Left forelimb (tissue), 1 donor: ENCODE measurements around the gene LRRC4C.
"Not testable (repeated sequence)": the region's sequence is repeated elsewhere in the genome, so short reads cannot be mapped to it uniquely, and the experiment has no call there.

Source experiments
- DNase-seq: peaks from one replicate; pipeline ENCODE4 v3.0.0-alpha.2; 2018; ENCODE audit warnings: low spot score

The LRRC4C gene

GRCh38 chr11:40688369-40688768, 771.1 kb downstream of the LRRC4C start:
- no peak for DNase-seq

DNA sequence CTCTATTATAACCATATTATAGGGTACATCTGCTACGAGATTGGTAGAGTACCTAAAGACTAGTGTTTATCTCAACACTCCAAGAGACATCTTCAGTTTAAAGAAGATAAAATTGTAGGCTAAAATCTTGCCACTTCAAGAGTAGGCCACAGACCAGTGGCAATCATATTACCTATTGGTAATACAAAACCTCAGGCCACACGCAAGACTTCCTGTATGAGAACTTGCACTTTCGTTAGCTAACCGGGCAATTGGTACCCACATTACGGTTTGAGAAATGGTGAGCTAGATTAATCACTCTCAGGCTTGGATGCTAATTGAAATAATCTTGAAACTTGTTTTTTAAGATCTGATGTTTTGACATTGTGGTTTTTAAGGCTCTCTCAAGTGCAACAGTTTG, 772.7 kb downstream of the LRRC4C start:
- no peak for DNase-seq

DNA sequence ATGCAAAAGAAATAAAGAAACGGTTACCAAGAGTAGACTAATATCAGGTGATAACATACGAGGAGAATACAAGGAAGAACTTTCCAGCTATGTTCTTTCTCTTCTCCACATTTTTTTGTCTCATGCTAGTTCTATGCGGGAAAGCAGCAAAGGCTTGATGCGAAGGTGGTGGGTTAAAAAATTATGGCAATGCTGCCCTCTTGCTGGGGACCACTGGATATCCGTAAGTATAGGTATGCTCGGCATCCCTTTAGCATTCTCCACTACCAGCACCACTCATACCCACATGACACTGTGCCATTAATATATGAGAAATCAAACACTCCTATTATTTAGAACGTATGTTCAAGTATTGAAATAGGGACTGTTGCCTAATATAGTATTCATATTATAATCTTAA, 776.4 kb downstream of the LRRC4C start:
- no peak for DNase-seq

DNA sequence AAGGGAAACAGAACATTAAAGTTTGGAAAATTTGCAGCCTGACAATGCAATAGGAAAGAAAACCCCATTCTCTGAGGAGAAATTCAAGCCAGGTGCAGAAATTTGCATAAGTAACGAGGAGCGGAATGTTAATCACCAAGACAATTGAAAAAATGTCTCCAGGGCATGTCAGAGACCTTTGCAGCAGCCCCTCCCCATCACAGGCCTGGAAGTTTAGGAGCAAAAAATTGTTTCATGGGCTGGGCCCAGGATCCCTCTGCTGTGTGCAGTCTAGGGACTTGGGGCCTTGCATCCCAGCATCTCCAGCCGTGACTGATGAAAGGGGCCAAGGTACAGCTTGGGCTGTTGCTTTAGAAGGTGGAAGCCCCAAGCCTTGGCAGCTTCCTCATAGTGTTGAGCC, 780.2 kb downstream of the LRRC4C start:
- no peak for DNase-seq

GRCh38 chr11:40647295-40647694, 812.2 kb downstream of the LRRC4C start:
- DNase-seq, result no peak

- no peak for DNase-seq
Measured at GRCh38 chr11:40642284-40642683, 817.2 kb downstream of the LRRC4C start.

DNA sequence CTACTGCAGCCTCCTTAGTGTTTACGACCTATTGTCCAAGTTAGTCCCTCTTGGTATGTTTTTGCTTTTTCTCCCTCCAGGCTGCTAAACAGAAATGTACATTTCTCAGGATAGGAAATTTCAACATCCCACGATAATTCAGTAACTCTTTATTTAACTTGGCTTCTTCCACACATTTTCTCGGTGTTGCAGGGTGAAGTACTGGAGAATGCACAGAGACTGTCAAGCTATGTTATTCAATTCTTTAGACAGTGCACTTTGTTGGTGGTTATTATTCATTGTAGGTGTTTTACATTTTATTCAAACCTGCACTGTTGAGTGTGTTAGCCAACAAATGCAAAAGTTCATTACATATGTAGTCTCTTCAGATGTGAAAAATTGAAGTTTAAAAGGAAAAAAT, 839.8 kb downstream of the LRRC4C start:
- DNase-seq, result no peak

GRCh38 chr11:40606800-40607199, 852.7 kb downstream of the LRRC4C start:
- no peak for DNase-seq

DNA sequence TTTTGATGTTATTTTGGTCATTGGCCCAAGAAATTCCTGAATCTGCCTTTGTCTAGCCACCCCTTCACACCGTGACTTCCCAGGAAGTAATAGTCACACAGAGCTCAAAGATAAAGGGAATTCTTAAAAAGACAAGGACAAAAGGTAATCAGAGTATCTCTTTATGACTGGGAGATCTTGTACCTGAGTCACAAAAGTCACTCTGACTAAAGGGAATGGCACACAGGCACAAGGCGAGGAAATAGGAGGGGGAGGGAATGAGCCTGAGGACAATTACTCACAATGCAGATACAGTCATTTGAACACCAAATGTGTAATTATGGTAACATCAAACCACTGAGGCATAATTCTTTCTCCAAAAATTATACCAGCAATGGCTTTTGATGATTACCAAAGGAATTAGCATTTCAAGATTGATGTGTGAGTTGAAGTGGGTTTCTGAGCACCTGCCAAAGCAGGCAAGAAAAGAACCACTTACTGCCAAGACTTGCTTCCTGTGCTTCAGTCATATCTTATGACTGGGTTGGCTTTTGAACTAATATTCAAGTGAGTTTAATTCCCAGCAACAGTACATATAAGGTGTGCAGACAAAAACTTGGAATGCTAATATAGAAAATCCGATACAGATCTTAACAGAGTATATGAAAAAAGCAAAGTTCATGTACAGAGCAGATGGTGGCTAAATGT, 856.4 kb downstream of the LRRC4C start:
- DNase-seq, result no peak

- DNase-seq, result no peak
Measured at GRCh38 chr11:40597546-40598113, 861.8 kb downstream of the LRRC4C start.

DNA sequence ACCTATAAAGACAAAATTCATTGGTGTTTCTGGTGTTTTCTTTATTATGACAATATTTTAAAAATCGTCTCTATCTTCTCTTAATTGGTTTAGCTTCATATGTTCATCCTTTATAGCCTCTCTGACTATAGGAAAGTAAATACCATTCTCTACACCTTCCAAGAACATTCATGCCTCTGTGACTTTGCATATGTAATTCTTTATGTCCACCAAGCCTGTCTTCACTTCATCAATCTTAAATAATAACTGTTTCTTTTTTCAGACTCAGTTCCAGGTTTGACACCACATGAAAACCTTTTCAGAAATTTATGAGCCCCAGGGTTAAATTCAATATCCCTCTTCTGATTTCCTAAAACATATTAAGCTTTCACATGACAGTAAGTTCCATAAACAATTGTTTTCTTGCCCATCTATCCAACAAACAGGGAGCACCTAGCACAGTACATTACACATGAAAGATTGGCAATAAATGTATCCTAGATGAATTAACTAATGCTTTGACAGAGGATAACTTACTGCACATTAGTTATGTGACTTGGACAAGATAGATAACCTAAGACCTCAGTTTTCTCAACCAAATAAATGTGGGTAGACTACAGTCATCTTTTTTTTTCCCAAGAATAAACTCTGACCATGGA, 886.1 kb downstream of the LRRC4C start:
- DNase-seq, result no peak

DNA sequence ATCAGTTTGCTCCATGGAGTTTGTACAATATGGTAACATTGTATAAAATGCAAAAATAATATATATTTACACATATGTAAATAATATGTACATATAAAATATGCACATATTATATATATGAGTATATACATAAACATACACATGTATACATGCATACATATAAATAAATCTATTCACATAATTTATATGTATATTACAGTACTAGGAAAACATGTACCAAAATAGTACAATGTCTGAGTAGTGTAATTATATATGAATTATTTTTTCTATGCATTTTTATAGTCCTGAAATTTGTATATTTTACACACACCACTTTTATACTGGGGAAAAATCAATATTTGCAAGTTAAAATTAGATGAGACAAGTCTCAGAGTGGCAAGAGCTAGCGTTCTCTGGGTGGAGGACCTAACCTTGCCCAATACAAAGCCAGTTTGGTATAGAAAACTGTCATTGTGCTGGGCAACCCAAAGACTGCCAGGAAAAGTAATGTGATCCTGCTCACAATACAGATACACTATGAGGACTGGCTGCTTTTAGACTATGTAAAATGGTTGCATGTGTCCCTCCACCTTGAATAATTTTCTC, 889.4 kb downstream of the LRRC4C start:
- DNase-seq, result no peak

DNA sequence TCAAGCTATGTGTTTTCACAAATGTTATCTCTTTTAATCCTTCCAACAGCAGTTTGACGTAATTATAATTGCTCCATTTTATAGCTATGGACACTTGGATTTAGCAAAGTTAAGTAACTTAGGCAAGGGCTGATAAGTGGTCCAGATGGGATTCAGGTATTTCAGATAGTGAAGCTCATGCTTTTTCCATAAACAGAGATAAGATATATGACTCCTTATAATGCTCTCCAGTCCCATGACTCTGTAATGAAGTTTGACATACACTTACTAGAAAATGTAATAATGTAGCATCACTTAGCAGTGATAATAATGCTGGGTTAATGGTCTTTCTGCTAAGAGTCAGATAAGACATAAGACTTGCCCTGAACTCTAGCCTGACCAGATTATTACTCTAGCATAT, 892.1 kb downstream of the LRRC4C start:
- no peak for DNase-seq

- DNase-seq, result no peak
Measured at GRCh38 chr11:40544162-40544561, 915.3 kb downstream of the LRRC4C start.

DNA sequence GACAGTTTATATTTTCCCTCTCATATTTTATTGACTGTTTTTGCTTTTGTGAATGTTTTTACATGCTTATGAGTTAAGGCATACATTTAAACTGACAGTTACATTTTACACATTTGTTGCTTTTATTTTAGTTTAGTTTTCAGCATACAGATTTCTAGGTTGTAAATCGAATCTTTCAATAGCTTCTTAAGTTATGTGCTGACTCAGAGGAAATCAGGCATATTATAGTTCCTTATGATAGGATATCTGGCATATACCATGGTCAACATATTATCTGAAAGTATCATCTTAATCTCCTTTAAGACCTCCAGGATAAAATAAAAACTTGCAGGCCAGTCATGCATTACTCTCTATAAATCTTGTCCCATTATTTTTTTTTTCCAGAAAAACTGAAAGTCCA, 916.6 kb downstream of the LRRC4C start:
- DNase-seq, result no peak

DNA sequence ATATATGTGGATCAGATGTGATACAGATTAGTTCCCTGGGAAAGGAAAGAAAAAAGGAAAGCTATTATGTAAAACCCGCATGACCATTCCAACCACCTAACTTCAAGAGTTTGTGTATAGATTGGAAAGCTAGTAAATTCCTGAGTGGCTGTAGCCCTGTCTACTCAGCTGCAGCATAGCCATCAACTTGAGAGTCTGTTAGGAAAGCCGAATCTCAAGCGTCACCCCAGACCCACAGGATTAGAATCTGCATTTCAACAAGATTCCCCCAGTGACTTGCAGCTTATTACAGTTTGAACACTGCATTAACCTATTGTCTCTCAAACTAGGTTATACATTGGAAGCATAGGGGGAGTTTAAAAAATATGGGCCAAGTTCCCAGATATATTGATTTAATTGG, 921.7 kb downstream of the LRRC4C start:
- DNase-seq, result no peak

- DNase-seq, result not testable (repeated sequence)
Measured at GRCh38 chr11:40522080-40522479, 937.4 kb downstream of the LRRC4C start.

DNA sequence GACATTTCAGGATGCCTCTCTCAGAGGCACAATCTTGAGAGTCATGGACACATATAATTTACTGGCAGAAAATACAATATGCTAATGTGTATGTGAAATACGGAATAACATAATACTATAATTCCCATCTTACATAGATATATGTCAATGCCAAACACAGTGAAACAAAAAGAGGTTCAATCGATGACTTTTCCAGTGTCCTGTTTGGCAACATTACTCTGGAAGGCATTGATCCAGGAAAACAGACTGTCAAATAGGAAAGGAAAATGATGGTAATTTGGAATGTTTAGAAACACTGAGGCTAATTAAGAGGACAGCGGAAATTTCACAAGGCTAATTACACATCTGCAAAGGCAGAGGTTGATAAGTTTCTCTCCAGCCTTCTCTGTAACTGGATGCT, 942.3 kb downstream of the LRRC4C start:
- no peak for DNase-seq

GRCh38 chr11:40514124-40514523, 945.3 kb downstream of the LRRC4C start:
- no peak for DNase-seq

DNA sequence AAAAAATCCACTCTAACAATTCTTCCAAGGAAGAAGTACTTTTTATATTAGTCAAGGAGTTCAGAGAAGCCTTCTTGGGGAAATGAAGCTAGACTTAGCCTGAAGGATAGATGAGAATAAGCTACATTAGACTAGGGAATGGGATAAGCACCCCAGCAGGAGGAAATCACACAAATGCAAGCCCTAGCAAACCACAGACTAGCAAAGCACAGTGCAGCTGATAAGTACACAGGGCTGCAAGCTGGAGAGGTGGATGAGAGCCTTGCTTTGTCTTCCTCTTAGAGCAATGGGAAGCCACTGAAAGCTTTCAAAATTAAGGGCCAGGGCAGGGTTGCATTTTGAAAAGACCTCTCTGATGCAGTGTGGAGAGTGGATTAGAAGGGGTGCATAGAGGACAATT, 946.2 kb downstream of the LRRC4C start:
- no peak for DNase-seq

DNA sequence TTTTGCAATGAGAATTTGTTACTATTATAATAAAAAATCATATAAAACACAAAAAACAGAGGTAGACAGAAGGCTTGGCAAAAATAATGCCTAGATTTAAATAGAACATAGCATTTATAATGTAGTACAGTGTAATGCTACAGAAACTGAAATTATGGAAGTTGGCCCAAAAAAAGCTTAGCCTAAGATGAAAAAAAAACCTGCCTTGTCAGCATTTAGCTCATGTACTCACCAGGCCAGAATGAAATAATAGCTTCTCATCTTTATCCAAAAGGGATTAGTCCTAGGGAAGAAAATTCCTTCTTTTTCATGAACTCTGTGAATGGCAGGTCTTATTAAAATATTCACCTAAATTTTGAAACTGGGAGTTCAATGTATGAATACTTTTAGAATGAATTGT, 951.1 kb downstream of the LRRC4C start:
- DNase-seq, result no peak

GRCh38 chr11:40506226-40506625, 953.2 kb downstream of the LRRC4C start:
- no peak for DNase-seq

DNA sequence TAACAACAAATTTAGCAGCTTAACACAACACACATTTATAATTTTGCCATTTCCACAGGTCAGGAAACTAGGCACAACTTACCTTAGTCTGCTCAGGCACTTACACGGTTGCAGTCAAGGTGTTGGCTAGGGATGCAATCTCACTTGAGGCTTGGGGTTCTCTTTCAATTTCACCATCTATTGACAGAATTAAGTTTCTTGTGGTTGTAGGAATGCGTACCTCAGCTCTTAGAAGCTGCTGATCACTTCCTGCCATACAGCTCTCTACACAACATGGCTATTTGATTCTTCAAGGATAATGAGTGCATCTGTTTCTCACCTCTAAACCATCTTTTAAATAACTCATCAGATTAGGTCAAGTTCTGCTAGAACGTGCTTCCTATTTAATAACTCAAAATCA, 968.1 kb downstream of the LRRC4C start:
- DNase-seq, result no peak
